Measurements from ENCODE around the gene DDC.
A peak's percentile ranks its signal among the peaks of the same experiment; 100 is the strongest.

The DDC gene

GRCh38 chr7:50421043-50421442, 144.2 kb downstream of the DDC start:
- FAIRE-seq (no peak), DNase-seq (ENCODE audit: low spot score) (no peak)

- DNase-seq (ENCODE audit: low spot score), result no peak
Measured at GRCh38 chr7:50418526-50419290, 146.5 kb downstream of the DDC start.

GRCh38 chr7:50418086-50418515, 147.1 kb downstream of the DDC start:
- FAIRE-seq (peak; percentile 96), DNase-seq (ENCODE audit: low spot score) (peak; percentile 89)

More at GRCh38 chr7:50418526-50419290, 146.5 kb downstream of the DDC start:
- no peak for FAIRE-seq

GRCh38 chr7:50416527-50417182, 148.6 kb downstream of the DDC start:
- FAIRE-seq (no peak), DNase-seq (ENCODE audit: low spot score) (no peak)

GRCh38 chr7:50415844-50416364, 149.3 kb downstream of the DDC start:
- FAIRE-seq, result peak; percentile 79

GRCh38 chr7:50413561-50413960, 151.6 kb downstream of the DDC start:
- no peak for DNase-seq (ENCODE audit: low spot score)
- peak; percentile 30 for FAIRE-seq

More at GRCh38 chr7:50415844-50416364, 149.3 kb downstream of the DDC start:
- DNase-seq (ENCODE audit: low spot score), result no peak

- FAIRE-seq, result no peak
- DNase-seq (ENCODE audit: low spot score), result no peak
Measured at GRCh38 chr7:50412973-50413372, 152.2 kb downstream of the DDC start.

GRCh38 chr7:50411332-50411731, 153.9 kb downstream of the DDC start:
- FAIRE-seq (no peak), DNase-seq (ENCODE audit: low spot score) (no peak)

GRCh38 chr7:50409856-50410745, 155.1 kb downstream of the DDC start:
- FAIRE-seq, result peak; percentile 46
- no peak for DNase-seq (ENCODE audit: low spot score)
